ENCODE data around the gene BTBD2.

The BTBD2 gene

DNA sequence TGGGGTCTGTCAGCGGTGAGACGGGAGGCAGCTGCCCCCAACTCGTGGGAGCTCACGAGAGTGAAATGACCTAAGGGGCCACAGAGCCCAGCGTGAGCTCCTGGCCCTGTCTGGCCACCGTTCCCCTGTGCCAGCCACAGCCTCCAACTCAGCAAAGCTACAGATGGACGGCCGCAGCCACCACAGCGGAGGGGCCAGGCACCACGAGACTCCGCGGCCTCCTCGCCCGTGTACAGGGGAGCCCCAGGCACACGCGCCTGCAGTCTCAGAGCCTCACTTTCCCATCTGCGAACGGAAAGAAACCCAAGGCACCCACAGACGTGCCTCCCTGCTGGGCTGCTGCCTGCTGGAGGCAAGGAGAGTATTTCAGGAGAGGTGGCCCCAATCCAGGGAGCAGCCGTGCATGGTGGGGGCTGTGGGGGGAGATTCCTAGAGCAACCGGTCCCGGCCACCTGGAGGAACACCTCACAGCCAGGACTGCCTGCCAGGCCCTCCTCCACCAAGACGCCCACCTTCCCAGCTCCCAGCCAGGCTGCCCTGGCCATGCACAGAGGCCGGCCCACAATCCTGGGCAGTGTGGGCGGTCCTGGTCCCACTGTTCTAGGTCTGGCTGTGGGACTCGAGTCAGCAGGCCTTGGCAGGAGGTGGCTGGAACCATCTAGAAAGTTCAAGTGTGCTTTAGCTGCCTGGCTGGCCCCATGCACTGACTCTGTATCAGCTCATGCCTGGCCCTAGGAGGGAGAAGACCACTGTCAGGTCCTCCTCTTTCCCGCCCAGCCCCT is 33.6 kb upstream of the BTBD2 start:
- Histone ChIP-seq H3K9ac (ENCODE audit: low read depth, low read length, poor library complexity, severe bottlenecking) (peak overlapping the region; percentile 84), H3K9me3 (ENCODE audit: insufficient read depth, low read depth, low read length) (no peaks in the 10 kb centered on the region), H3K4me1 (ENCODE audit: insufficient read depth, low read length, poor library complexity, severe bottlenecking) (peaks cover 55% of the 10 kb centered on the region), H3F3A (ENCODE audit: low read depth) (0 out of 2 replicates have a peak, but pooled peaks cover 2% of the 10 kb centered on the region), H3K27me3 (ENCODE audit: insufficient read depth, low read length, poor library complexity, severe bottlenecking) (no peaks in the 10 kb centered on the region), H2AFZ (ENCODE audit: low read length) (no peak overlapping the region), H3K79me2 (ENCODE audit: insufficient read depth, low read length) (peaks cover 68% of the 10 kb centered on the region), H3K4me2 (ENCODE audit: low read depth, low read length, poor library complexity, severe bottlenecking) (peak overlapping the region; percentile 85), H3K36me3 (ENCODE audit: insufficient read depth, low read length) (no peaks in the 10 kb centered on the region), H3K4me3 (ENCODE audit: low read length, poor library complexity, severe bottlenecking) (peak overlapping the region; percentile 79), H3K9me2 (replicated peaks; ENCODE audit: low read depth, low read length) (no peaks in the 10 kb centered on the region), H4K20me1 (ENCODE audit: insufficient read depth, low read length, poor library complexity, severe bottlenecking) (peaks cover 60% of the 10 kb centered on the region)
- TF ChIP-seq, protein P1, sequence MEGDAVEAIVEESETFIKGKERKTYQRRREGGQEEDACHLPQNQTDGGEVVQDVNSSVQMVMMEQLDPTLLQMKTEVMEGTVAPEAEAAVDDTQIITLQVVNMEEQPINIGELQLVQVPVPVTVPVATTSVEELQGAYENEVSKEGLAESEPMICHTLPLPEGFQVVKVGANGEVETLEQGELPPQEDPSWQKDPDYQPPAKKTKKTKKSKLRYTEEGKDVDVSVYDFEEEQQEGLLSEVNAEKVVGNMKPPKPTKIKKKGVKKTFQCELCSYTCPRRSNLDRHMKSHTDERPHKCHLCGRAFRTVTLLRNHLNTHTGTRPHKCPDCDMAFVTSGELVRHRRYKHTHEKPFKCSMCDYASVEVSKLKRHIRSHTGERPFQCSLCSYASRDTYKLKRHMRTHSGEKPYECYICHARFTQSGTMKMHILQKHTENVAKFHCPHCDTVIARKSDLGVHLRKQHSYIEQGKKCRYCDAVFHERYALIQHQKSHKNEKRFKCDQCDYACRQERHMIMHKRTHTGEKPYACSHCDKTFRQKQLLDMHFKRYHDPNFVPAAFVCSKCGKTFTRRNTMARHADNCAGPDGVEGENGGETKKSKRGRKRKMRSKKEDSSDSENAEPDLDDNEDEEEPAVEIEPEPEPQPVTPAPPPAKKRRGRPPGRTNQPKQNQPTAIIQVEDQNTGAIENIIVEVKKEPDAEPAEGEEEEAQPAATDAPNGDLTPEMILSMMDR (conservative IDR thresholded peaks at IDR 0.05; ENCODE audit: low read length) = no peak
- no peak for TF ChIP-seq EZH2phosphoT487 (IDR thresholded peaks at IDR 0.05; ENCODE audit: borderline replicate concordance)

DNA sequence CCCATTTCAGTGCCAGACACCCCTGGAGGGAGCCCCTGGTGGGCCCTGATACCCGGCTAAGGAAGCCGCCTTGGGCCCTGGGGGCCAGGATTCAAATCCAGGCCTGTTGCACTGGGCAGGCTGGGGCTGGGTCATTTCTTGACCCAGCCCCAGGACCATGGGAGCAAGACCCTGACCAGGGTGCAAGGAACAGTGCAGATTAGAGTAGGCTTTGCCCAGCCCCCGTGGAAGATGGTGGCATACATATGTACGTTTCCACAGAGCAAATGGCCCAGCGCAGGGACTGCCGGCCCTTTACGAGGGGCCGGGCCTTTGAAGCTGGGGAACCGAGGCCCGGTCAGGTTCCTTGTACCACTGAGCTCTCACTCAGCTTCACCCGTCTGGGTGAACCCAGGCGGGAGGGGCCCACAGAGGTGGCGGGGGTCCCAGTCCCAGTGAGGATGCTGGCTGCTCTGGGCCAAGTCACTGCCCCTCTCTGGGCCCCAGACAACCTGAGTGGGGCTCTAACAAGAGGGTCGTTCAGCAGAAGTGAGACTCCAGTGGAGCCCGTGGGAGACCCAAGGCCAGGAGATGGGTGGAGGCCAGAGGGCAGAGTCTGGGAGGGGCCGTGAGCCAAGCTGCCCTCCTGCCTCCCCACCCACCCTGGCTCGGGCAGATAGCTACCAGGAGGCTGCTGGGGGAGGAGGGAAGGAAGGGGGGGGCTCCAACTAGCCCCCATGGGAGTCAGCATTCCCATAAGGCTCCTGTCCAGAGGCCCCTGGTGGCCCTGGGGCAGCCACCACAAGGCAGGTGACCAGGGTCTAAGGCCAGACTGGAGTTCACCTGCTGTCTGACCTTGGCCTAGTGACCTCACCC is 32.8 kb upstream of the BTBD2 start:
- H3F3A ChIP-seq (ENCODE audit: low read depth) = 0 out of 2 replicates have a peak, but pooled peaks cover 2% of the 10 kb centered on the region
- H3K9me2 ChIP-seq (replicated peaks; ENCODE audit: low read depth, low read length) = no peaks in the 10 kb centered on the region
- H3K27me3 ChIP-seq (ENCODE audit: insufficient read depth, low read length, poor library complexity, severe bottlenecking) = no peaks in the 10 kb centered on the region
- no peak for TF ChIP-seq EZH2phosphoT487 (IDR thresholded peaks at IDR 0.05; ENCODE audit: borderline replicate concordance)
- TF ChIP-seq, protein P1 (conservative IDR thresholded peaks at IDR 0.05; ENCODE audit: low read length) = no peak
- no peak overlapping the region for H2AFZ ChIP-seq (ENCODE audit: low read length)
- peak overlapping the region; percentile 85 for H3K4me2 ChIP-seq (ENCODE audit: low read depth, low read length, poor library complexity, severe bottlenecking)
- H3K9me3 ChIP-seq (ENCODE audit: insufficient read depth, low read depth, low read length) = no peaks in the 10 kb centered on the region
- no peaks in the 10 kb centered on the region for H3K36me3 ChIP-seq (ENCODE audit: insufficient read depth, low read length)
- H3K9ac ChIP-seq (ENCODE audit: low read depth, low read length, poor library complexity, severe bottlenecking) = peak overlapping the region; percentile 84
- H3K4me3 ChIP-seq (ENCODE audit: low read length, poor library complexity, severe bottlenecking) = peak overlapping the region; percentile 79
- H4K20me1 ChIP-seq (ENCODE audit: insufficient read depth, low read length, poor library complexity, severe bottlenecking) = peaks cover 60% of the 10 kb centered on the region
- peaks cover 62% of the 10 kb centered on the region for H3K79me2 ChIP-seq (ENCODE audit: insufficient read depth, low read length)
- H3K4me1 ChIP-seq (ENCODE audit: insufficient read depth, low read length, poor library complexity, severe bottlenecking) = peaks cover 52% of the 10 kb centered on the region

DNA sequence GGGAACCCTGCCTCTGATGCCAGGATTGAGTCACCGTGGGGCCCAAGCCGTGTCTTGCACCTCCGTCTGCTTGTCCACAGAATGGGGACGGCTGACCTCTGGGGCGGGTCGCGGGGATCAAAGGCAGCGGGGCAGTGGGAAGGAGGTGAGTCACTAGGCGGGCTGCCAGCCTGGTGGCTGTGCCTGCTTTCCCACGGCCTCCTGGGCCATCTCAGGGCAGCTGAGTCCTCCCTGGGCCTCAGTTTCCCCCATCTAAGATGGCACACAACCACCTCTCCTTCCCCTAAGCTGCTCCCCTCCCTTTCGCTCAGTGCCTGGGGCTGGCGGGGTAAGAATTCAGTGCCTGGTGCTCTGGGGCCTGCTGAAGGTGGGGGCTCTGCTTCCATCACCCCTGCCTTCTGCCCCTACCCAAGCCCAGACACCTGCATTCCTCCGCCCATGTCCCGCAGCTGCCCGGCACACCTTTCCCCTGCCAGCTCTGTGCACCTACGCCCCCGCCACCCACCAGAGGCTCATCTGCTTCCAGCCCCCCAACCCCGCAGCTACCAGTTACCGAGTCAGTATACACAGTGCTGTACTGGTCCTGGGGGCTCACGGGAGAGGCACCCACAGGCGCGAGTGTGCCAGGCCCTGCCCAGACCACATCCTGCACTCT is 32.1 kb upstream of the BTBD2 start:
- TF ChIP-seq, protein P1 (conservative IDR thresholded peaks at IDR 0.05; ENCODE audit: low read length) = no peak
- no peak for TF ChIP-seq EZH2phosphoT487 (IDR thresholded peaks at IDR 0.05; ENCODE audit: borderline replicate concordance)
- Histone ChIP-seq H3K79me2 (ENCODE audit: insufficient read depth, low read length) (peaks cover 68% of the 10 kb centered on the region), H3K9me3 (ENCODE audit: insufficient read depth, low read depth, low read length) (no peaks in the 10 kb centered on the region), H3K36me3 (ENCODE audit: insufficient read depth, low read length) (no peaks in the 10 kb centered on the region), H2AFZ (ENCODE audit: low read length) (no peak overlapping the region), H3K9ac (ENCODE audit: low read depth, low read length, poor library complexity, severe bottlenecking) (peak overlapping the region; percentile 84), H3K4me3 (ENCODE audit: low read length, poor library complexity, severe bottlenecking) (peak overlapping the region; percentile 79), H4K20me1 (ENCODE audit: insufficient read depth, low read length, poor library complexity, severe bottlenecking) (peaks cover 60% of the 10 kb centered on the region), H3K4me2 (ENCODE audit: low read depth, low read length, poor library complexity, severe bottlenecking) (peak overlapping the region; percentile 85), H3K27me3 (ENCODE audit: insufficient read depth, low read length, poor library complexity, severe bottlenecking) (no peaks in the 10 kb centered on the region), H3K4me1 (ENCODE audit: insufficient read depth, low read length, poor library complexity, severe bottlenecking) (peaks cover 56% of the 10 kb centered on the region), H3K9me2 (replicated peaks; ENCODE audit: low read depth, low read length) (no peaks in the 10 kb centered on the region), H3F3A (ENCODE audit: low read depth) (0 out of 2 replicates have a peak, but pooled peaks cover 2% of the 10 kb centered on the region)

Measured in Loucy (cell line).